A549 (cell line): ENCODE measurements around the gene TUFM. TPM values are rescaled to one million over a fixed set of nuclear protein-coding genes. Genes with fewer than 3 reads are reported as not detected.
A peak's percentile ranks its signal among the peaks of the same experiment; 100 is the strongest.

Experiments
- ATAC-seq, 2 experiments: fragments of 200-7000 bp in 1 of 2; fragments of >200 bp in 1 of 2; cut with Nextera tagmentation in 1 of 2; cut with Tn5 transposase in 1 of 2; 3 replicates each; pipeline versions ENCODE4 v1.8.0 to v1.9.1; 2018 to 2020; ENCODE audit warnings: mild to moderate bottlenecking in 1 of 2, moderate library complexity in 1 of 2
- CTCF ChIA-PET: fragments of 300-600 bp; sonication (Branson Sonifier 250); formaldehyde crosslinking; extraction: SDS; loops from one replicate; lab custom pipeline; 2021; ENCODE audit warnings: antibody characterized with exemption, inconsistent platforms; lab: Yijun Ruan, JAX
- POLR2A ChIA-PET: fragments of 350-600 bp; formaldehyde crosslinking; extraction: SDS; loops from one replicate; lab custom pipeline; 2021; ENCODE audit warnings: antibody characterized with exemption, inconsistent platforms; lab: Yijun Ruan, JAX
- DNase-seq, 2 experiments: peaks; one replicate each; pipeline versions ENCODE4 v3.0.0 to v3.0.0-alpha.2; 2011 to 2016; ENCODE audit warnings: low read depth in 1 of 2, low spot score in 1 of 2
- FAIRE-seq: peaks from 2 replicates; lab custom pipeline; 2011; peaks lifted over from hg19 to GRCh38; lab: Jason Lieb, UNC
- H3K27ac ChIP-seq, 2 experiments: fragments of >200 bp; sonication (Bioruptor Twin); formaldehyde crosslinking; 3 replicates each; pipeline ENCODE4 v1.5.1; 2016 to 2017
- H3K4me1 ChIP-seq: fragments of >200 bp; sonication (Bioruptor Twin); formaldehyde crosslinking; 3 replicates; pipeline ENCODE4 v1.6.1; 2016
- H3K4me2 ChIP-seq: fragments of >200 bp; sonication (Bioruptor Twin); formaldehyde crosslinking; 3 replicates; pipeline ENCODE4 v1.6.1; 2016
- H3K4me3 ChIP-seq: fragments of >200 bp; sonication (Bioruptor Twin); formaldehyde crosslinking; 3 replicates; pipeline ENCODE4 v1.5.1; 2016
- H3K9me3 ChIP-seq: fragments of >200 bp; sonication (Bioruptor Twin); formaldehyde crosslinking; 3 replicates; pipeline ENCODE4 v1.6.1; 2016
- CEBPB ChIP-seq, 2 experiments: fragments of >200 bp in 1 of 2; sonication (Bioruptor Twin) in 1 of 2; formaldehyde crosslinking in 1 of 2; IDR thresholded peaks; 2 replicates each; pipeline ENCODE4 v1.6.1; 2012 to 2016
- E2F6 ChIP-seq: IDR thresholded peaks from 2 replicates; pipeline ENCODE4 v1.6.1; 2012; ENCODE audit warnings: low read depth, borderline replicate concordance
- EHMT2 ChIP-seq: fragments of 200-600 bp; sonication (generic); IDR thresholded peaks from 2 replicates; pipeline ENCODE4 v1.6.1; 2016; ENCODE audit warnings: antibody characterized with exemption, low read depth, mild to moderate bottlenecking, moderate library complexity
- ELK1 ChIP-seq: fragments of 150-350 bp; IDR thresholded peaks from 2 replicates; pipeline ENCODE4 v1.6.1; 2014; ENCODE audit warnings: low read depth, mild to moderate bottlenecking, low read length
- ESRRA ChIP-seq: fragments of 150-350 bp; IDR thresholded peaks from 2 replicates; pipeline ENCODE4 v1.6.1; 2014; ENCODE audit warnings: mild to moderate bottlenecking, low read length, borderline replicate concordance
- GATA3 ChIP-seq: IDR thresholded peaks from 2 replicates; pipeline ENCODE4 v1.6.1; 2012; ENCODE audit warnings: borderline replicate concordance
- HDAC2 ChIP-seq: fragments of 200-600 bp; sonication (generic); IDR thresholded peaks from 2 replicates; pipeline ENCODE4 v1.6.1; 2016
- HES2 ChIP-seq: fragments of >200 bp; sonication (Bioruptor Twin); formaldehyde crosslinking; IDR thresholded peaks from 2 replicates; pipeline ENCODE4 v1.6.1; 2016
- JUN ChIP-seq, 2 experiments: fragments of >200 bp; sonication (Bioruptor Twin); formaldehyde crosslinking; IDR thresholded peaks; 2 replicates in 1 of 2; 3 replicates in 1 of 2; pipeline ENCODE4 v1.6.1; 2016 to 2017
- JUNB ChIP-seq: fragments of >200 bp; sonication (Bioruptor Twin); formaldehyde crosslinking; IDR thresholded peaks from 2 replicates; pipeline ENCODE4 v1.6.1; 2016
- KDM1A ChIP-seq: fragments of 200-600 bp; sonication (generic); IDR thresholded peaks from 2 replicates; pipeline ENCODE4 v1.6.1; 2016; ENCODE audit warnings: low read depth, mild to moderate bottlenecking
- KDM5A ChIP-seq: fragments of 200-600 bp; sonication (generic); IDR thresholded peaks from 2 replicates; pipeline ENCODE4 v1.6.1; 2016; ENCODE audit warnings: antibody characterized with exemption, mild to moderate bottlenecking
- MAFK ChIP-seq: fragments of 450-650 bp; IDR thresholded peaks from 2 replicates; pipeline ENCODE4 v1.6.1; 2014; ENCODE audit not compliant: partially characterized antibody
- NPAS2 ChIP-seq: fragments of 250-450 bp; sonication (Bioruptor Pico); IDR thresholded peaks from 2 replicates; pipeline ENCODE4 v1.8.0; 2022; ENCODE audit warnings: mild to moderate bottlenecking, moderate library complexity, borderline replicate concordance
- POLR2AphosphoS2 ChIP-seq: conservative IDR thresholded peaks from 2 replicates; pipeline ENCODE4 v1.6.1; 2012; ENCODE audit warnings: low read length, improper control_type of control experiment, inconsistent platforms
- RCOR1 ChIP-seq: fragments of 150-350 bp; IDR thresholded peaks from 2 replicates; pipeline ENCODE4 v1.6.1; 2014; ENCODE audit warnings: antibody characterized with exemption, low read length, low read depth
- REST ChIP-seq: fragments of 200-600 bp; sonication (generic); IDR thresholded peaks from 2 replicates; pipeline ENCODE4 v1.6.1; 2016; ENCODE audit warnings: antibody characterized with exemption, mild to moderate bottlenecking, moderate library complexity
- RFX5 ChIP-seq: fragments of 450-650 bp; IDR thresholded peaks from 2 replicates; pipeline ENCODE4 v1.7.1; 2014; ENCODE audit warnings: antibody characterized with exemption, mild to moderate bottlenecking, moderate library complexity
- SREBF2 ChIP-seq: fragments of 450-650 bp; IDR thresholded peaks from 2 replicates; pipeline ENCODE4 v1.6.1; 2014; ENCODE audit warnings: mild to moderate bottlenecking, moderate library complexity
- TP53 ChIP-seq: fragments of 250-450 bp; sonication (Bioruptor Pico); IDR thresholded peaks from 2 replicates; pipeline ENCODE4 v1.5.0; 2021; ENCODE audit warnings: mild to moderate bottlenecking, moderate library complexity
- ZNF302 ChIP-seq: fragments of 250-450 bp; sonication (Bioruptor Pico); IDR thresholded peaks from 2 replicates; pipeline ENCODE4 v1.9.0; 2021; ENCODE audit warnings: inconsistent platforms, mild to moderate bottlenecking, moderate library complexity
- ZSCAN20 ChIP-seq: fragments of 250-450 bp; sonication (Bioruptor Pico); IDR thresholded peaks from 2 replicates; pipeline ENCODE4 v1.8.0; 2022; ENCODE audit warnings: mild to moderate bottlenecking, moderate library complexity
- WGBS: methylation state at CpG from one replicate; pipeline ENCODE4 v1.1.6; 2017; ENCODE audit errors: missing lambda C conversion rate; 5-methylcytosine and 5-hydroxymethylcytosine counted together
- polyA plus RNA-seq, 4 experiments: library from polyadenylated mRNA; depleted of rRNA in 3 of 4; stranded (reverse); fragments of >200 nt; fragmentation: RNase III in 1 of 4; extraction: RNeasy Plus Mini Kit Qiagen cat#74134 plus additional on column Dnase treatment in 1 of 4; gene quantifications; 2 replicates in 3 of 4; 3 replicates in 1 of 4; pipeline ENCODE4 v1.2.3, GENCODE V29; 2011 to 2017

Gene TUFM
- polyA plus RNA-seq, 2 of the 4 experiments (the other 2 are of a cell fraction) = 159 to 260 TPM

- Histone ChIP-seq H3K4me3 (no peak overlapping the region; the same call in 2 of the 3 replicates), H3K4me2 (peak overlapping the region; percentile 90; the same call in 2 of the 3 replicates), H3K27ac (no peak overlapping the region), H3K4me1 (peaks cover 13% of the 10 kb centered on the region), H3K9me3 (no peaks in the 10 kb centered on the region)
- POLR2A ChIA-PET = interaction anchor here (0.6 kb wide), 1 partner anchor 1598 kb away, joined by 3 read pairs; no protein-coding TSS in a partner anchor
- no peak for DNase-seq
- FAIRE-seq = no peak
- CTCF ChIA-PET = interaction anchor here (1.1 to 6.6 kb wide), 6 partner anchors 9 to 99 kb away, joined by 3 to 49 read pairs (median 6); partner anchors contain the start of gene SH2B1
- WGBS = 87% methylated on average over 19 of the region's 19 CpGs
- ATAC-seq = no peak
- TF ChIP-seq GATA3 (no peak), KDM5A (no peak), JUNB (no peak), CEBPB (IDR thresholded peaks at IDR 0.05) (no peak), ESRRA (no peak)
Observed at GRCh38 chr16:28844226-28844885, 1.8 kb downstream of the TUFM start.

- H3K4me3 ChIP-seq = no peak overlapping the region
- no peak overlapping the region for H3K27ac ChIP-seq
- 93% methylated on average over 12 of the region's 12 CpGs for WGBS
- no peak for ATAC-seq
- H3K4me2 ChIP-seq = no peak overlapping the region
- ChIA-PET POLR2A (no interaction called here), CTCF (interaction anchor here (2.0 to 6.6 kb wide), 4 partner anchors 9 to 100 kb away, joined by 4 to 49 read pairs (median 26); partner anchors contain the start of gene SH2B1)
- no peak for TF ChIP-seq SREBF2
- no peak for TF ChIP-seq EHMT2
- TF ChIP-seq TP53 = no peak
- TF ChIP-seq ZNF302 (CRISPR knock-in tag) = no peak
- no peak for TF ChIP-seq NPAS2 (CRISPR knock-in tag)
- no peak for TF ChIP-seq MAFK
- no peak for TF ChIP-seq RCOR1
- TF ChIP-seq E2F6 = no peak
- no peak for TF ChIP-seq HES2
- TF ChIP-seq, all 56 proteins: peak for 0
- DNase-seq (no peak), FAIRE-seq (no peak)
- peaks cover 13% of the 10 kb centered on the region for H3K4me1 ChIP-seq
- no peaks in the 10 kb centered on the region for H3K9me3 ChIP-seq
Observed at GRCh38 chr16:28843766-28844165, 2.4 kb downstream of the TUFM start.

- no peak for TF ChIP-seq ELK1
- TF ChIP-seq REST = no peak
- no peak for TF ChIP-seq JUN (IDR thresholded peaks at IDR 0.05)
- TF ChIP-seq POLR2AphosphoS2 = no peak
- TF ChIP-seq ZSCAN20 (CRISPR knock-in tag) = no peak
- no peak for TF ChIP-seq EHMT2
- no peak for TF ChIP-seq SREBF2
- TF ChIP-seq HDAC2 = no peak
- TF ChIP-seq KDM1A = no peak
- no peak for TF ChIP-seq E2F6
- no peak for TF ChIP-seq RFX5
- TF ChIP-seq, all 56 proteins: peak for 0
- ChIA-PET POLR2A (interaction anchor here (2.0 kb wide), 1 partner anchor 20 kb away, joined by 7 read pairs; the partner anchor contains the start of gene ATXN2L), CTCF (interaction anchor here (1.1 to 6.6 kb wide), 6 partner anchors 7 to 101 kb away, joined by 3 to 49 read pairs (median 6); partner anchors contain the start of gene SH2B1)
- H3K4me2 ChIP-seq = no peak overlapping the region
- H3K9me3 ChIP-seq = no peaks in the 10 kb centered on the region
- no peak overlapping the region for H3K4me3 ChIP-seq
- H3K27ac ChIP-seq = no peak overlapping the region
- no peak for ATAC-seq
- DNase-seq = no peak
- WGBS = 93% methylated on average over 7 of the region's 7 CpGs
- H3K4me1 ChIP-seq = peaks cover 13% of the 10 kb centered on the region
- no peak for FAIRE-seq
Observed at GRCh38 chr16:28842696-28843095, 3.5 kb downstream of the TUFM start.
